Endothelial cell of umbilical vein (primary cell): ENCODE data around the gene PBXIP1.

Source experiments
- CTCF ChIP-seq, 2 donors: IDR thresholded peaks; 1 replicate in 1 of 2; 2 replicates in 1 of 2; pipeline ENCODE4 v1.5.1; 2011; ENCODE audit warnings: low read length in 2 of 2, mild to moderate bottlenecking in 2 of 2, moderate library complexity in 2 of 2, control low read depth in 1 of 2, inconsistent platforms in 1 of 2, low read depth in 1 of 2; ENCODE audit not compliant: insufficient read depth in 1 of 2; ENCODE audit errors: extremely low read depth in 1 of 2
- EZH2 ChIP-seq: IDR thresholded peaks from 2 replicates; pipeline ENCODE4 v1.6.1; 2012; ENCODE audit warnings: borderline replicate concordance, low read depth, mild to moderate bottlenecking, moderate library complexity, low read length, inconsistent platforms; ENCODE audit not compliant: severe bottlenecking
- MAX ChIP-seq: IDR thresholded peaks from 2 replicates; pipeline ENCODE4 v1.6.1; 2011; ENCODE audit not compliant: insufficient read depth, insufficient read length
- POLR2A ChIP-seq: IDR thresholded peaks from 2 replicates; pipeline ENCODE4 v1.6.1; 2012; ENCODE audit warnings: low read depth, mild to moderate bottlenecking, control low read depth, low read length
- POLR2AphosphoS5 ChIP-seq: IDR thresholded peaks from 2 replicates; pipeline ENCODE4 v1.6.1; 2012; ENCODE audit warnings: low read depth, mild to moderate bottlenecking, control low read depth, low read length, moderate library complexity; ENCODE audit not compliant: insufficient read depth

- TF ChIP-seq POLR2A (no peak), CTCF (IDR thresholded peaks at IDR 0.05; ENCODE audit: extremely low read depth in 1 of 2, insufficient read depth in 1 of 2, low read depth in 1 of 2, low read length in 2 of 2) (no peak), MAX (no peak), EZH2 (no peak), POLR2AphosphoS5 (peak; percentile 11)
These were observed 1.3 kb upstream of the PBXIP1 start for GRCh38 chr1:154957091-154957657.
